Activated CD8-positive, alpha-beta memory T cell treated with anti-CD3 and anti-CD28 coated beads, Interleukin-2, amount 50 U/mL, for 1 hour (primary cell): Measurements from ENCODE around the gene BRSK2.
"Not testable (repeated sequence)": the region's sequence is repeated elsewhere in the genome, so short reads cannot be mapped to it uniquely, and the experiment has no call there.

Experiments
- DNase-seq: peaks from one replicate; pipeline ENCODE4 v3.0.0-alpha.2; 2020; ENCODE audit errors: extremely low read depth

Gene BRSK2

GRCh38 chr11:1499261-1499890 lies 109.6 kb downstream of the BRSK2 start:
- DNase-seq: no peak

- DNase-seq: no peak
These were observed 110.2 kb downstream of the BRSK2 start for GRCh38 chr11:1499899-1500298.

DNA sequence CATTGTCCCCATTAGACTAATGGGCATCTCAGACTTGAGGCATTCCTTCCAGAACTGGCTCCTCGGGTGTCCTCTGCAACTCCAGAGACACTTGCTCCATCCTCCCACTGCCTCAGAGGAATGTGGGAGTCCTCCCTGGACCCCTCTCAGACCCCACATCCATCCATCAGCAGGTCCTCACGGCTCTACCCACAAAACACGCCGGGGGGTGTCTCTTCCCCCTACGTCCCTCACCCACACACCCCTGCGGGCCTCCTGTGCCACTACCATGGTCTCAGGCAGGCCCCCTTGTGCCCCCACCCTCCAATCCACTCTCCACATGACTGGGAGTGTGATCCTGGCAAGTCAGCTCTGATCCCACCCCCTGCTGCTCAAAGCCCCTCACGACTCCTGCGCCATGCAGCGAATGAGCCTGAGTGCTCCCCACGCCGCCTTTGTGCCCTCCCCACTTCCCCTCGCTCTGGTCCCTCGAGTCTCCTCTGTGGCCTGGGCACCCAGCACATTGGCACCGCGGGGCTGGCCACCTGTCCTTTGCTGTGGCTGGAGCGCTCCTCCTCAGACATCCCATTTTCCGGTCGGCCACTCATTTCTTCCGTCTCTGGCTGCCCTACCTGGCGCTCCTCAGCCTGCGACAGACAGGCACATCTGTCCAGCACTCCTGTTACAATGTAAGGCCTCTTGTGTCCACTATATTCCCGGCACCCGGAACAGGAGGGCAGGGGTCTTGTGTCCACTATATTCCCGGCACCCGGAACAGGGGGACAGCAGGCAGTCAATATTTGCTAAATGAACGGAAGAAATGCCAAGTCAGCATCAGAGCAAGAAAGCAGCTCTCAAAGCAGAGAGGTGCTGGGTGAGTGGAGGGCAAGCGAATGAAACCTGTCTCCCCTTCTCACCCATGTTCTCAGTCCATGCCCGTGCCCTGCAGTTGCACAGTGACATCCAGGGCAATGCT lies 111.0 kb downstream of the BRSK2 start:
- no peak for DNase-seq

DNA sequence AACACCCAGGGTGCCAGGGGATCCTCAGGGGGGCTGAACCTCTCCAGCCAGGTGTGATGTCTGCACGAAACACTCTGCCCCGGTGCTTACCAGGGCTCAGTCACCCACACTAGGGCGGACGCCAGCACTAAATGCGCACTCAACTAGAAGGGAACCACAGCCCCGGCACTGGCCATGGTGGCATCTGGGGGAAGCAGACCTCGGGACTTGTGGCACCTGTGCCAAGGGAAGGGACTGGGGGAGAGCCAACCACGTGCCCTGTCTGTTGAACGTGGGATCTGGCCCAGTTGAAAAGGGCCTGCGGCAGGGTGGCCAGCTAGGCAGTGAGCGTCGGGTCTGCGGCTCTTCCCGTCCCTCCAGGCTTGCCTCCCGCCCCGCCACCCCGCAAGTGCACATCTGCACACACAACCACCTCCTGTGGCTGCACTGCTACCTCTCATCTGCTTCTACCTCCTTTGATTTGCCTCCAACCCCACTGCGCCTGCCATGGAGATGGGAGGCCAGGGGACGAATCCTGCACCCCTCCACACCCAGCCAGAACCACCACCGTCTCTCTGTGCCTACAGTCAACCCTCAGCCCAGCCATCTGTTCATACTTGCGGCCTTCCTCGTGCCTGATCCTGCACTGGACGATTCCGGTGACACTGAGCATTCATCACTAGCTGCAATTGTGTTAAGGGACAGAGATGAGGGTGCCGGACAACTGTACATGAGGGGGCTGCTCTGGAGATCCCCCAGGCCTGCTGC lies 111.9 kb downstream of the BRSK2 start:
- no peak for DNase-seq

GRCh38 chr11:1502168-1502953 lies 112.6 kb downstream of the BRSK2 start:
- DNase-seq: no peak

- DNase-seq: no peak
These were observed 113.4 kb downstream of the BRSK2 start for GRCh38 chr11:1502954-1503707.

DNA sequence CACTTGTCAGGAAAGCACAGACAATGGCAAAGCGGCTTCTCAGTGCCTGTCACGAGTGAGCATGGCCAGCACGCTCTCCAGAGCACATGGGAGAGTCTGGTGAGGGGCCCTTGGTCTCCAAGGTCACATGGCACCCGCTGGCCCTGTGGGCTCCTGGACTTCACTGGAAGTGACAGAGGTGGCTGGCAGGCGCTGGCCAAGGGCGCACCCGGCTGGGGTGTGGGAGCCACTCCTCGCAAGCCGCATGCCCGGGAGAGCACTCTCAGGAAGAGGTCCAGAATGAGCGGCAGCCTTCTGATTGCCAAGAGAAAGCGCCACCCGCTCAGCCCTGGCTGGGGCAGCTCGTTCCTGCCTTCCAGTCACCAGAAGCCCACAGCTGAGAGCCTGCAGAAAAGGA lies 114.0 kb downstream of the BRSK2 start:
- DNase-seq: no peak

DNA sequence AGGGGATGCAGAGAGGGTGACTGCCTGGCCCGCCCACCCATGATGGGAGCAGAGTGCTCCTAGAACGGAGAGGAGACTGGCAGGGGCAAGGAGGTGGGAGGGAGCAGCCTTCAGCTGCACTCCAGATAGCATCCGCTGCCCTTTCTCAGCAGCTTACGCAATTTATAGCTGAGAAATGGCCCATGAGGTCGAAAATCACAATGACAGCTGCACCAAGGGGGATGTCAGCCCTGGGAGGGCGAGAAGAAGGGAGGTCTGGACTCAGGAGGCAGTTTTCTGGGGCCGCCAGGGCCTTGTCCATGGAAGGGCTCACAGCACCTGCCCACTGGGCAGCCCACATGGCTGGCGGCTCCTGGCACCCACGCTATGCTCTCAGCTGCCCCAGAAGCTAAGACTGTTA lies 114.4 kb downstream of the BRSK2 start:
- DNase-seq: no peak

GRCh38 chr11:1504581-1505290 lies 115.0 kb downstream of the BRSK2 start:
- no peak for DNase-seq

DNA sequence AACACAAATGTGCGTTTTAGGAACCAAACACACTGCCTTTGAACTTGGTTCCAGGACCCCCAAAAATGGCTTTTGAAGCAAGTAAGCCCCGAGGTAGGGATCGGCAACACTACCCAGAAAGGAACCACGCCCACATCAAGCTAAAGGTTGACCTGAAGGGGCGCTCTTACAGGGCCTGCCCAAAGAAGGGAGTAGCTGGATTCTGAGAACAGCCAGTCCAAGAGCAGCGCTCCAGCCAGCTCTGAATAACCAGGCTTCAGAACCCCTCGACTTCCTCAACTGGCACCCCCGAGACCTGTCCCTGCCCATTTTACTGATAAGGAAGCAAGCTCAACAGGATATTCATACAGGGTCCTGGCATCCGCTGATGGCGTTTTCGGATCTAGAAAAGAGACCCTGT lies 115.7 kb downstream of the BRSK2 start:
- DNase-seq: no peak

- no peak for DNase-seq
These were observed 117.2 kb downstream of the BRSK2 start for GRCh38 chr11:1506981-1507380.

- DNase-seq: no peak
These were observed 117.8 kb downstream of the BRSK2 start for GRCh38 chr11:1507381-1508140.

DNA sequence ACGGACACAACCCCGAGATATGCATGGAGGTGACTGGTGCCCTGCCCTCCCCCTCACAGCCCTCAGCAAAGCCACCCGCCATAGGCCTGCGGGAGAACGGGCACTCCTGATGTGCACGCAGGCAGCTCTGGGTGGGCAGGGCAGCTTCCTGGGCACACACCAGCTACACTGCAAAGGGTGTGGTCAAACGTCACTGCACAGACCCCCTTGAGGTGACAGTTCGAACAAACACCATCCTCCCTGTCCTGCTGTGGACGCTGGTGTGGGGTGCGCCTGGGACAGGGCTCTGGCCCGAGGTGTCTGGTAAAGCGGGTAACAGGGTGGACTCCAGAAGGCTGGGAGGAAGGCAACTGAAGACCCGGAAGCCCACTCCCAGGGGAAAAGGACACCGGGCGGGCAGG lies 118.8 kb downstream of the BRSK2 start:
- no peak for DNase-seq

DNA sequence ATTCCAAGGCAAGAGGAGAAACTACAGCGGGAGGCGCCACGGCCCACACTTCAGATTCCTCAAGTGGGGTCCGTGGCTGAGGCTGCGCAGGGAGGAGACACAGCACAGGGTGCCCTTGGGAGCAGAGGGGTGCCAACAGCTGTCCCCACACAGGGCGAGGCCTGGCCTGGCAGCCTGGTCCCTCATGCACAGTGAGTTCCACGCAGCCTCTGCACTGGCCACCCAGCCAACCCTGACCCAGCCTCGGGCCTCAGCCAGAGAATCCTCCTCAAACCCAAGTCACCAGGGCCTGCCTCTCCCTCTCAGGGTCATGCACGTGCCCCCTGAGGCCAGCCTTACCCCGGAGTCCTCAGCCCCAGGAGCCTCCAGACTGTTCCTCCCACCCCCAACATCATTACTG lies 119.3 kb downstream of the BRSK2 start:
- no peak for DNase-seq

DNA sequence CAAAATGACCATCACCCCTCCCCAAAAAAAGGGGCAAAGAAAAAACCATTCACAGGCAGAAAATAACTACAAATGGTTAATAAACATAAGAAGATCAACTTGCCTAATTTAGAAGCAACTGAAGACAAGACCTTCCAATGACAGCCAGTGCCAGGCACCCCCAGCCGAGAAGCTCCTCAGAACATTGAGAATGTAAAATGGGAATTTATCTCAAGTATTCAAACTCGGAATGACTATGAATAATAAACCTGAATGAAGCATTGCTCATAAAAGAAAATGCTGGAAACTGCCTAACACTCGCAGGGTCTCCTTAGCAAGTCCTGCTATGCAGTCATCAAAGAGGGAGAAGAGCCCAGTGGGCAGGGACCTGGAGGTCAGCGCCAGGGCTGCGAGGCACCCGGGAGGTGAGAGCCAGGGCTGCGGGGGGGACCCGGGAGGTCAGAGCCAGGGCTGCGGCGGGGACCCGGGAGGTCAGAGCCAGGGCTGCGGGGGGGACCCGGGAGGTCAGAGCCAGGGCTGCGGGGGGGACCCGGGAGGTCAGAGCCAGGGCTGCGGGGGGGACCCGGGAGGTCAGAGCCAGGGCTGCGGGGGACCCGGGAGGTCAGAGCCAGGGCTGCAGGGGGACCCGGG lies 120.0 kb downstream of the BRSK2 start:
- no peak for DNase-seq

- DNase-seq: not testable (repeated sequence)
These were observed 120.6 kb downstream of the BRSK2 start for GRCh38 chr11:1510351-1510750.

GRCh38 chr11:1510928-1511327 lies 121.2 kb downstream of the BRSK2 start:
- no peak for DNase-seq

GRCh38 chr11:1511937-1512496 lies 122.3 kb downstream of the BRSK2 start:
- no peak for DNase-seq
